Measurements from ENCODE around the gene P2RX4.
"Not testable (repeated sequence)": the region's sequence is repeated elsewhere in the genome, so short reads cannot be mapped to it uniquely, and the experiment has no call there.

The P2RX4 gene

DNA sequence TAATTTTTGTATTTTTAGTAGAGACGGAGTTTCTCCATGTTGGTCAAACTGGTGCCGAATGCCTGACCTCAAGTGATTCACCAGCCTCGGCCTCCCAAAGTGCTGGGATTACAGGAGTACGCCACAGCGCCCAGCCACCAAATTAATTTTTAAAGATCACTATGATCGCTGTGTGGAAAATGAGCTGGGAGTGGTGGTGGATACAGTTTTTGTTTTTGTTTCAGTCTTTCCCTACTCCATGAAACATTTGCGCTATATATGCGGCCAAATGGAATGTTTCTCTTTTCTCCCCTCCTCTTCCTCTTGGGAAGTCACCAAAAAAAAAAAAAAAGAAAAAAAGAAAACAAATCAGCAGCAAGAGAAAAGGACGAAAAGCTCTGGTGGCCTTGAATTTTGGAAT is 20.8 kb upstream of the P2RX4 start:
- DNase-seq = no peak

DNA sequence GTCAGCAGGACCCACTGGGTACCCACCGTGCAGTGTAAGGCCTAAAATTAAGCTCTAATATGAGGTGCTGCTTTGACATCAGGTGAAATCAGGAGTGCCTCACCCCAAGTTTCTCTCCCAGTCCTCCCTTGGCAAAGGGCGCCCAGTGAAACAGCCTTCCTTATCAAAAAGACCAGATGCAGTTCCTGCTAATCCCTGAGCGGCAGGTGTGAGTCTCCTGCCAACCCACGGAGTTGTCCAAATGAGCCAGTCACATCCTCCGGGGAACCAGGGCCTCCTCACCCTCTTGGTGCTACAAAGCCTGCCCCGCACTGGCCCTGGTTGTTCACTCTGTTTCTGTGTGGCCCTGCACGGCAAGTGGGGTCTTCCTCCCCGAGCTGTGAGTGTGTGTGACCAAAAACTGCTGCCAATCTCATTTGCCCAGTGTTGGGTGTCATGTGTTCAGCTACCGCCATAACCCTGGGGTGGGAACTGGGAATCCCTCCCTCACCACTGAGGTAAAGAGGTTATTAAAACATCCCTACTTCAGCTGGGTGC is 20.2 kb upstream of the P2RX4 start:
- no peak for DNase-seq

- no peak for DNase-seq
Measured at GRCh38 chr12:121190523-121191031, 19.4 kb upstream of the P2RX4 start.

GRCh38 chr12:121191151-121191550 is 18.8 kb upstream of the P2RX4 start:
- no peak for DNase-seq

- peak; percentile 77 for DNase-seq
Measured at GRCh38 chr12:121196902-121197301, 13.0 kb upstream of the P2RX4 start.

- DNase-seq = no peak
Measured at GRCh38 chr12:121198949-121199348, 11.0 kb upstream of the P2RX4 start.

- not testable (repeated sequence) for DNase-seq
Measured at GRCh38 chr12:121201140-121201539, 8.8 kb upstream of the P2RX4 start.

GRCh38 chr12:121202407-121203355 is 7.2 kb upstream of the P2RX4 start:
- DNase-seq = no peak

- no peak for DNase-seq
Measured at GRCh38 chr12:121203482-121203881, 6.4 kb upstream of the P2RX4 start.

- no peak for DNase-seq
Measured at GRCh38 chr12:121205491-121205890, 4.4 kb upstream of the P2RX4 start.

- DNase-seq = not testable (repeated sequence)
Measured at GRCh38 chr12:121208571-121208970, 1.4 kb upstream of the P2RX4 start.

DNA sequence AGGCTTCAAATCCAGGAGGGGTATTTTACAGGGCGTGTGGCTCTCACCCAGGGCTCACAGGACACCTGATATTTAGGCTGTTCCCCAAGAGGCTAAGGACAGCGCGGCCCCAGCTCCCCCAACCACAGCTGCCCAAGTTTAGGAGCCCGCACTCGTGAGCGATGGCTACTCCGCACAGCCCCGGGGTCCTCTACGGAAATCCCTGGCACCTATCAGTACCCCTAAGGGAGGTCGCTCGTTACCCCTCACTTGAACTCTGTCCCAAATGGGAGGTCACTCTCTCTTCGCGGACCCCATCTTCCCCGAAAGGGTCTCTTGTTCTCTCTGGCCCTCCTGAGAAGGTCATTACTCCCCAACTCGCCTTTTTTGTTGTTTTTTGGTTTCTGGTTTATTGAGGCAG is 708 bp upstream of the P2RX4 start:
- no peak for DNase-seq

DNA sequence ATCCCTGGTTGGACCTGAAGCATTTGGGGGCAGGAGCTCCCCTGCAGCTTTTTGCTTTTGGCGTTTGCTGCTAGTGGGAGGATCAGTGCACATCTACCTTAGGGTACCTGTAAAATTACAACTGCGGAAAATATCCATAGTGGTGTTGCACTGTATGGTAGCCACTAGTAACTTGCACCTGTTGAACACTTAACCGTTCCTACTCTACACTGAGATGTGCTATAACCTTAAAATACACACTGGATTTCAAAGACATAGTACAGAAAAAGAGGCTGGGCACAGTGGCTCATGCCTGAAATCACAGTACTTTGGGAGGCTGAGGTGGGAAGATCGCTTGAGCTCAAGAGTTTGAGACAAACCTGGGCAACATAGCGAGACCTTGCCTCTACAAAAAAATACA is 2.9 kb downstream of the P2RX4 start:
- DNase-seq = no peak

GRCh38 chr12:121214166-121214777 is 4.3 kb downstream of the P2RX4 start:
- no peak for DNase-seq

DNA sequence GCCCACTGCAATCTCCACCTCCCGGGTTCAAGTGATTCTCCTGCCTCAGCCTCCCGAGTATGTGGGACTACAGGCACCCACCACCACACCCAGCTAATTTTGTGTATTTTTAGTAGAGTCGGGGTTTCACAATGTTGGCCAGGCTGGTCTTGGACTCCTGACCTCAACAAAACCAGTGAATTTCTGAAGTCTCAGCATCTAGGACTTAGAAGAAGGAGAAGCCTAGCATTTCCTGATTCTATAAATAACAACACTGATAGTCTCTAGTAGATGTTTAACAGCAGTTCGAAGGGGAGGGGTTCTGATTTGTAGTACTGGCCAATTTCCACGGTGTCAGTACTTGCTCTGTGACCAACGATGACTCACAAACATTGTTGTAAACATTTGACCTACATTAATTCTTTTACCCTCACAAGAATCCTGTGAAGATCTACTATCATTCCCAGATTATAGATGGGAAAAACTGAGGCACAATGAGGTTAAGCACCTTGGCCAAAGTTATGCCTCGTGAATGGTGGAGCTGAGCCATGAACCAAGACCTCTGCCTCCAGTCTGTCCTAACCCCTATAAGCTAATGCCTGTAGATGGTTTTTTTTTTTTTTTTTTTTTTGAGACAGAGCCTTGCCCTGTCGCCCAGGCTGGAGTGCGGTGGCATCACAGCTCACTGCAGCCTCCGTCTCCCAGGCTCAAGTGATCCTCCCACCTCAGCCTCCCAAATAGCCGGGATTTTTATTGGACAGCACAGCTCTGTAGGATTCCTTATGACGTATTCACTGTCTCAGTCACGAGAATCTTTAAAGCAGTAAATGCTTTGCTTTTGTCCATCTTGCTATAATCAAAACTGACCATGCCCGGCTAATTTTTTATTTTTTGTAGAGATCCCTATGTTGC is 5.2 kb downstream of the P2RX4 start:
- no peak for DNase-seq

- no peak for DNase-seq
Measured at GRCh38 chr12:121216102-121216501, 6.2 kb downstream of the P2RX4 start.

- DNase-seq = no peak
Measured at GRCh38 chr12:121217063-121217462, 7.1 kb downstream of the P2RX4 start.

GRCh38 chr12:121217761-121218160 is 7.8 kb downstream of the P2RX4 start:
- no peak for DNase-seq

DNA sequence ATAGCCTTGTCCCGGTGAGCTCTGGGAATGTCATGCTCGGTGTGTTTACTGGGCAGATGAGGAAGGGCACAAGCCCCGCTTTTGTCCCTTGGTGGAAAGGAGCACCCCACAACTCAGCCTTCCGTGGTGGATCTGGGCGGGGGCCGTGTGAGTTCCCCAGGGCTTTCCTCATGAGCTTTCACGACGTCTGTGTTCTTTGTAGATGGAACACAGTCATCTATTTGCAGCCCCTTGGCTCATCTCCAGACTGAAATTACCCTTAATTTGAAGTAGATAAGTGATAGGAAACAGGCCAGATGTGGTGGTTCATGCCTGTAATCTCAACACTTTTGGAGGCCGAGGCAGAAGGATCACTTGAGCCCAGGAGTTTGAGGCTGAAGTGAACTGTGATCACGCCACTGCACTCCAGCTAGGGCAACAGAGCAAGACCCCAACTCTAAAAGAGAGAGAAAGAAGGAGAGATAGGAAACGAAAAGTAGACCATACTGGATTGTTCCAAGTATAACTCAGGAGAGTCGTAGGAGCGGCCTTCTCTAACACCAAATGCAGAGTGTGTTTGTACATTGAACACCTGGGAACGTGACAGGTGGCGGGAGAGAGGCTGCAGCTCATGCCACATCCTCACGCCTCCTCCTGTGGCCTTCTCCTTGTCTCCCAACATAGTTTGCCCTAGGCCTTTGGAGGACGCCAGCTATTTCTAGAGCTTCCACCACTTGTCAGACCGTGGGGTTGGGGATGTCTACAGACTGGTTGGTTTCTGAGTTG is 8.8 kb downstream of the P2RX4 start:
- no peak for DNase-seq

GRCh38 chr12:121219353-121219986 is 9.5 kb downstream of the P2RX4 start:
- no peak for DNase-seq

DNA sequence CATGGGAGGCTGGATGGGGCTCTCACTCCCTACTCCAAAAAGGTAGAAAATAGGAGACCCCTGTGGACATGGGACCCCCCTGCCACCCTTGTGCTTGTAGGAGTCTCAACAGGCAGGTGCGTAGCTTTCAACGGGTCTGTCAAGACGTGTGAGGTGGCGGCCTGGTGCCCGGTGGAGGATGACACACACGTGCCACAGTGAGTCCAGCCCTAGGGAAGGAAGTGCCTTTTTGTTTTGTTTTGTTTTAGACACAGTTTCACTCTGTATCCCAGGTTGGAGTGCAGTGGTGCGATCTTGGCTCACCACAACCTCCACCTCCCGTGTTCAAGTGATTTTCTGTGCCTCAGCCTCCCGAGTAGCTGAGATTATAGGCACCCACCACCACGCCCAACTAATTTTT is 12.9 kb downstream of the P2RX4 start:
- no peak for DNase-seq

All from GDM1 (cell line).